ENCODE results near the gene ACTN1. TPM values are rescaled to one million over a fixed set of nuclear protein-coding genes. Genes with fewer than 3 reads are reported as not detected.

Gene ACTN1
- total and polyA plus RNA-seq, 8 donors = 24.4 to 133 (median 49.0) TPM

GRCh38 chr14:68896132-68896531 is 83.0 kb downstream of the ACTN1 start:
- no peak for DNase-seq
- H3K27ac ChIP-seq = no peak overlapping the region
- no peak overlapping the region for H3K4me3 ChIP-seq
- intact Hi-C loops (cut with DNase I) = no loop called here
- no peaks in the 10 kb centered on the region for H3K4me1 ChIP-seq
- FAIRE-seq = no peak
- WGBS, 2 donors = 93 to 94% methylated on average over 9 of the region's 9 CpGs
- no peak for TF ChIP-seq CTCF (IDR thresholded peaks at IDR 0.05)
- no peak for ATAC-seq
- no peaks in the 10 kb centered on the region for H3K27me3 ChIP-seq
- peaks cover 0 to 44% (median 12%) of the 10 kb centered on the region in 3 donors for H3K36me3 ChIP-seq
- no peaks in the 10 kb centered on the region for H3K9me3 ChIP-seq

DNA sequence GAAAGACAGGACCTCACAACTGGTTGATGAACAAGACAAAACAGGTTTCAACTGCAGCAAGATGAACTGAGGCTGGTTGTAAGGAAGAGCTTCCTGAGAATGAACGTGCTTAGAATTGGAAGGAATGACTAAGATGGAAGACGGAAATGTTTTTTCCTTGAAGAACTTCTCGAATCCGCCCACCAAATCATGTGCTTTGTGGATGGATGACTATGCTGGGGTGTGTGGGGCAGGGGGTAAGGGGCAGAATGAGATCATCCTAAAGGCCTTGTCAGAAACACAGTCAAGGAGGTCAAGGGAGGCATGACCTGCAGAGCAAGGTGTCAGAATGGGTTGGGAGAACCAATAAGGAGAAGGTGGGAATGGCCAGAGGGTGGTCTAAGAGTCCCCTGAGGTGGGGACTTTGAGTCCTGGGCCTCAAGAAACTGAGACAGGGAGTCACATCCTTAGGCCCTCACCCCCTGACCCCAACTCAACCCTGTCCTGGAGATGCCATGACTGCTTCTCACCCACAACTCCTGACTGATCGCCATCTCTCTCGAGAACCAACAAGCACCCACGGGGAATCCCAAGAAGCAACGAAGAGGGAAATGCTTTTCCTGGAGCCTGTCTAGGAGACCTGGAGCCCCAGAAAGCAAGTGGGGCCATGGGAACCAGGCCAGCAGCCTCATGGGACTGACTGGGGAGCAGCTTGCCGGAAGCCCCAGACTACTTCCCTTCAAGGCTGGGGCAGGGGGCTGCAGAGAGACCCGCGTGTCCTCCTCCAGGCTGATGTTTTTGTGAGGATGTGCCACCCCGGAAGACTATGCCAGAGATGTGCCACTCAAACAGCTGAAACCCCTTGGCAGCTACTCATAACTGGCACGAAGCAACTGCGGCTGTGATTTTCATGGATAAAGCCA is 84.0 kb downstream of the ACTN1 start:
- Histone ChIP-seq H3K27me3 (no peaks in the 10 kb centered on the region), H3K9me3 (no peaks in the 10 kb centered on the region), H3K27ac (no peak overlapping the region), H3K4me1 (no peaks in the 10 kb centered on the region), H3K4me3 (no peak overlapping the region), H3K36me3 (peaks cover 0 to 38% (median 12%) of the 10 kb centered on the region in 3 donors)
- FAIRE-seq (no peak), DNase-seq (no peak), ATAC-seq (no peak)
- 92% methylated on average over 14 of the region's 14 CpGs for WGBS, 2 donors
- intact Hi-C loops (cut with DNase I) = no loop called here
- no peak for TF ChIP-seq CTCF (IDR thresholded peaks at IDR 0.05)

- Histone ChIP-seq H3K9me3 (no peaks in the 10 kb centered on the region), H3K27me3 (no peaks in the 10 kb centered on the region), H3K4me3 (no peak overlapping the region), H3K36me3 (peaks cover 0 to 44% (median 17%) of the 10 kb centered on the region in 3 donors), H3K4me1 (no peaks in the 10 kb centered on the region), H3K27ac (no peak overlapping the region)
- no peak for DNase-seq
- ATAC-seq = peak in 1 of 4 donors; percentile 11
- intact Hi-C loops (cut with DNase I) = no loop called here
- WGBS, 2 donors = 80 to 89% methylated on average over 6 of the region's 6 CpGs
- FAIRE-seq = no peak
- no peak for TF ChIP-seq CTCF (IDR thresholded peaks at IDR 0.05)
Measured at GRCh38 chr14:68894123-68894522, 85.0 kb downstream of the ACTN1 start.

DNA sequence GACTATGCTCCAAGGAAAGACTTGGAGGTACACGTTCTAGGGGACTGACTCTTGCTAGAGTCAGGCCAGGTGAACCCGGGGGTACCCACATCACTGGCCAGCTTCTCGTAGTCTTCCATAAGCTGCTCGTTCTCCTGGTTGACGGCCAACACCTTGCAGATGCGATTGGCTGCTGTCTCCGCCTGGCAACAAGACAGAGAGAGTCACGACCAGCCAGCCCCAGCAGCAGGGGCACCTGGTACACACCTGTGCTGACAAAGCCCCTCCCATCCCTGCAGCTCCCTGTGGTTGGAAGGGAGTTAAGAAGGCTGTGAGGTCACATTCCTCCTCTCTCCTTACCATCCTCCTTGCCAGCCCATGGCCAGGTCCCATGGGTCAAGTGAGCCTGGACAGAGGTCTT is 85.5 kb downstream of the ACTN1 start:
- ATAC-seq (no peak), FAIRE-seq (no peak), DNase-seq (peak in 1 of 6 donors; percentile 32)
- Histone ChIP-seq H3K4me1 (no peaks in the 10 kb centered on the region), H3K9me3 (no peaks in the 10 kb centered on the region), H3K36me3 (peaks cover 0 to 49% (median 20%) of the 10 kb centered on the region in 3 donors), H3K4me3 (no peak overlapping the region), H3K27me3 (no peaks in the 10 kb centered on the region), H3K27ac (no peak overlapping the region)
- WGBS, 2 donors = 84 to 87% methylated on average over 8 of the region's 8 CpGs
- no peak for TF ChIP-seq CTCF (IDR thresholded peaks at IDR 0.05)
- intact Hi-C loops (cut with DNase I) = no loop called here

DNA sequence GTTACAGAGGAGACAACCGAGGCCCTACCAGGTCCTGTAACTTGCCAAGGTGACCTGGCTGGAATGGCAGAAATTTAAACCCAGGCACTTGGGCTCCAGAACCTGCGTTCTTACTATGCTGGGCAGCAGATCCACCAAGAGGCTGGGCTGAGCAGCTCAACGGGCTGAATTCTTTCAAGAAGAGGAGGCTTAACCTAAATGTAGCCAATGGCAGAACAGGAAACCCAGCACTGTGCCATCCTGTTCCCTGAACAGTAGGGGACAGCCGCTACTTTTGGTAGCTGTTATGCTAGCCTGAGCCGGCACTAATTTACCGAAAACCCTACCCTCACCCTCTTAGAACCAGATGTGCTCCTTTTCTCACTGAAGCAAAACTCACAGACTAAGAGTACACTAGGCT is 86.1 kb downstream of the ACTN1 start:
- Histone ChIP-seq H3K36me3 (peaks cover 0 to 55% (median 20%) of the 10 kb centered on the region in 3 donors), H3K9me3 (no peaks in the 10 kb centered on the region), H3K27me3 (no peaks in the 10 kb centered on the region), H3K4me1 (no peaks in the 10 kb centered on the region), H3K27ac (no peak overlapping the region), H3K4me3 (no peak overlapping the region)
- DNase-seq (no peak), ATAC-seq (no peak), FAIRE-seq (no peak)
- 88 to 93% methylated on average over 6 of the region's 6 CpGs for WGBS, 2 donors
- TF ChIP-seq CTCF (IDR thresholded peaks at IDR 0.05) = no peak
- intact Hi-C loops (cut with DNase I) = no loop called here

Data from pancreas (tissue), 10 donors.